IPS-NIHi7 (cell line): ENCODE results near the gene MBTD1.
A peak's percentile ranks its signal among the peaks of the same experiment; 100 is the strongest.
"Not testable (repeated sequence)": the region's sequence is repeated elsewhere in the genome, so short reads cannot be mapped to it uniquely, and the experiment has no call there.

Source experiments
- DNase-seq: peaks from one replicate; pipeline ENCODE4 v3.0.0; 2012; ENCODE audit warnings: mixed read lengths; ENCODE audit errors: extremely low spot score

The MBTD1 gene

DNA sequence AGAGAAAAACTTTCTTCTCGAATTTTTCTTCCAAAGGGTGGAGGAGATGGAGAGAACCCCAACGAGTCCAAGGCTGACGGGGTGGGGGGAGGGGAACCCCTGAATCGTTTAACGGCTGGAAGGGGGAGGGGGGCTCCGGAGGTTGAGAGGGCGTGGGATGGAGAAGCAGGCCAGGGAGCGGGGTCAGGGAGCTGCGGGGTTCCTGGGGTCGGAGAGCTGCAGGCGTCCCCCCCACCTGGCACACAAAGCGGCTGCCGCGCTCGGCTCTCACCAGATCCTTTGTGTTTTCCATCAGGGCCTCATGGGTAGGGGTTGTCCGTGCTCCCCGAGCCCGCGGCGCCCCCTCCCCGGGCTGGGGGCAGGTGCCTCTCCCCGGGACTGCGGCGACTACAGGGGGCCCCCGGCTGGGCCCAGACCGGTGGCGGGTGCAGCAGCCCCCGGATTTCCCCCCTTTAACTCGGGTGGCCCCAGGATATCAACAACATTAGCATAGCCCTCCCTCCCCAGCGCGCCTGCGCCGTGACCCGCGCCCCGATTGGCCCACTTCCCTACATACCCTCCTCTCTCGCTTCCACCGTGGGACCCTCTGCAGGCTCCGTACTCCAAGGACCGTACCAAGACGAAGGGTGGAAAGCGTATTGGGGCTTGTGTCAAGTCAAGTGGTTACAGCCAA is at the start of gene MBTD1:
MBTD1 (minus strand) TSS at position 486 of the 673 bp plus-strand sequence. CDS start 34,888 bp downstream, outside the sequence.
- DNase-seq, result peak; percentile 97

DNA sequence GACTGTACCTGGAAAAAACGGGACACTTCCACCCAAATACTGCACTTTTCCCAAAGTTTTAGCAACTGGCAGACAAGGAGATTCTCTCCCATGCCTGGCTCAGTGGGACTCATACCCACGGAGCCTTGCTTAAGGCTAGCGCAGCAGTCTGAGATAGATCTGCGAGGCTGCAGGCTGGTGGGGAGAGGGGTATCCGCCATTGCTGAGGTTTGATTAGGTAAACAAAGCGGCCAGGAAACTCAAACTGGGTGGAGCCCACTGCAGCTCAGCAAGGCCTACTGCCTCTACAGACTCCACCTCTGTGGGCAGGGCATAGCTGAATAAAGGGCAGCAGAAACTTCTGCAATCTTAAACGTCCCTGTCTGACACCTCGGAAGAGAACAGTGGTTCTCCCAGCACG is 45.3 kb upstream of the MBTD1 start:
- DNase-seq, result no peak

DNA sequence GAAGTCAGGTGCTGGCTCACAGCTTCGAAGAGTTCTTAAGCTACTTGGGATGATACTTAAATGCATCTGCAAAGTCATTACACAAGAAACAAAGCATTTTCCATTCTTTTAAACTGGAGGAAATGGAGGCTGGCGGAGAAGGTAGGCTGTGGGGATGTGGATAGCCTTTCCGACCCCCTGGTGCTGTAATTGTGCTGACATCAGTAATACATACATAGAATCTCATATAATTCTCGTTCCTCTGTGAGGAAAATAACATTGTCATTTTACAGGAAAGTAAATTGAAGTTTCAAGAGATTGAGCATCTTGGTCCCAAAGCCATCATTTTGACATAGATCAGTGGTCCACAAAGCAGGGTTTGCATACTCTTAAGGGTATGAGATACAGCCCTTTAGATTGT is 40.0 kb upstream of the MBTD1 start:
- no peak for DNase-seq

DNA sequence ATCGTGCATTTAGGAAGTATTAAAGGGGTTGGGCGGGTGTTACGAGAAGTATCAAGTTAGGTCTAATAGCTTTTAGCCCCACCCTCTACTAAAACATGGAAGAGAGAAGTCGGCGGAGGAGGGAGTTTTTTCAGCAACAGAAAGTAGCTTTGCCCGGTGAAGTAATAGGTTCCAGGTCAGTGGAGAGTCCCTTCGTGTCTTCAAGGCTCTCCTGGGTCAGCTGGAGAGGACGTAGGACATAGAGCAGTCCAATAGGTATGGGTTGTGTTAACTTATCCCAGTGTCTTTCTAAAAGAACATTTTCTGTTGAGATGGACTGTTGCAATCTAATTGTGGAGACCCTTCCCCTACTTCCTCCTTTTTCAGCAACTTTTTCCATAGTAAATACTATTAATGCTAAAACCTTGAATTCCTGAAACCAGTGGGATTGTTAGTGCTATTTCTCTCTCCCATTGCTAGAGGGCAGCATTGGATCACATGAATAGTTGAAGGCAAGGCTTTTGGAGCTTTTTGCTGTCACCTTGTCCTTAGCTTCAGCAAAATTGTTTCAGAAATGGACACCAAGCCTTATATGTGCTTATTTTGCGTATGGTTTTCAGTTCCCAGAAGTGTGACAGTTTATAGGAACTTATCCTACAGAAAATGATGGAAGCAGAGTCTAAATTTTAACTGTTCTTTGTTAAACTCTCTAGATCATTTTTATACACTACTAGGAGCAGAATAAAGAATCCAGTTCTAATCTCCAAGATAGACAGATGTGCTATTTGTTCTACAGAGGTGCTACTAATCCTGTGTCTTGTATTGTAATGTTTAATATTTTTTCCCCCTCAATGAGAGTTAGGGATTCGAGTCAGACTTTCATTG is 38.9 kb upstream of the MBTD1 start:
- peak; percentile 66 for DNase-seq

DNA sequence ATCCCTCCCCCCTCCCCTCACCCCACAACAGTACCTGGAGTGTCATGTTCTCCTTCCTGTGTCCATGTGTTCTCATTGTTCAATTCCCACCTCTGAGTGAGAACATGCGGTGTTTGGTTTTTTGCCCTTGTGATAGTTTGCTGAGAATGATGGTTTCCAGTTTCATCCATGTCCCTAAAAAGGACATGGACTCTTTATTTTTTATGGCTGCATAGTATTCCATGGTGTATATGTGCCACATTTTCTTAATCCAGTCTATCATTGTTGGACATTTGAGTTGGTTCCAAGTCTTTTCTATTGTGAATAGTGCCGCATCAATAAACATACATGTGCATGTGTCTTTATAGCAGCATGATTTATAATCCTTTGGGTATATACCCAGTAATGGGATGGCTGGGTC is 34.5 kb upstream of the MBTD1 start:
- DNase-seq, result not testable (repeated sequence)

DNA sequence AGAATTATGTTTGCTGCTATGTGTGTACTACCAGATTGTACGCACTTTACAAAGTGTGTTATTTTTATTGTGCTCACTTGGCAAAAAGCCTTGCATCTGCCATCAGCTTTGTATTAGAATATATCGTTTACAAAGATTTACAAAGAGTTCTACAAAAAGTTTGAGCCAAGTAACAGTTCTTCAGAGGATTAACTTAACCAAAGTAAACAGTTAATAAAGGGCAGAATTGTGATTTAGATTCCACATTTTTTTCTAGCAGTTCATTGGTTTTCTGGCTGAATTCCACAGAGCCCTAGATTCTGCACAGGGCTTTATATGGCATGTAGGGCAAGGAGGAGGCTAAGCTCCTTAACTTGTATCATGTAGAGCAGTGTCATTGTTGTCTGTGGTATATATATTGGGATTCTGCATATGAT is 29.9 kb upstream of the MBTD1 start:
- no peak for DNase-seq

DNA sequence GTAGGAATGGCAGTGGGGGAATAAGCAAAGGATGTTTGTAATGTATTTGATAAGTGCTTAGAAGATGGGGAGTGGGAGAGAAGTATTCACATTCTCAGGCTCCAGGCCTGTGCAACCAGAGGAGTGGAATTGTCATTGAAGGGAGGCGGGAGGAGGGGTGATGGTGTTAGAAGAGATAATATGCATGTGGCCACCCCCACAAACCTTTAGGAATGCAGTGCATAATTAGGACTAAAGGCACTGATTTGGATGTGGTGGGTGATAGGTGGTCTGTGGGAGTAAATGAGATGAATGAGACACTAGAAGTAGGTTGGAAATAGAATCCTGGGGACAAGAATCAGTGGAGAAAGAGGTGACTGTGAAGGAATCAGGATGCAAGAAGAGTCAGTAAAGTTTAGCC is 27.6 kb upstream of the MBTD1 start:
- DNase-seq, result no peak

DNA sequence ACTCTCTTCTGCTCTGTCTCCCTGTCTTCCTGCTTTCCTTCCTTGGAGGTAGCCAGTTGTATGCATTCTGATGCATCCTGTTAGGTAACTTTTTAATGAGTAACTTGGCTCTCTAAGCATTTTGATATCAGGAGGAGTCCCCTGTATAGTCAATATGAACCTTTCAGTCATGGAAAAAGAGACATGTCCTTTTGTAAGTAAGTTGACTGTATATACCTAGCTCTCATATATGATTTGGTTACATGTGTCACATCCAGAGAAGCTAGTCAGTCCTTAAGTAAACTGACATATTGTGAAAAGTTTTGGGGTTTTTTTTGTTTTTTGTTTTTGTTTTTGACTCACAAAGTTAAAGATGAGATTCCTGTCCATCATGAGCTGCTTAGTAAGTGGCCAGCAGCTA is 19.3 kb upstream of the MBTD1 start:
- DNase-seq, result no peak

DNA sequence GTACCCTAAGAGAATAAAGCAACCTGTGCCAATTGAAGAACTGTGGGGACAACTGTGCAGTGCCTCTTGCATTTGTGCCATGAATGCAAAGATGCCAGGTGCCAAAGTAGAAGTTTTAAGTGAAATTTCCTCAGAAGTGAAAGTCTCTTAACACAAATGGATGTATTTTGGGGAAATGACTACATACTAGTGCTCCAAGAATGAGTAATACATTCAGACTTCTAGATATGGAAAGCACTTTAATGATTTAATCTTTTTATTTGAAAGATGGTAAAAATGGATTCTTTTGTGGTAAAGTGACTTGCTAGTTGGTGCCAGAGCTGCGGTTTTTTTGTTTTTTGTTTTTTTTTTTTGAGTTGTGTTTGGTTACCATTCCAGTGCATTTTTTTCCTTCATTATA is 15.5 kb upstream of the MBTD1 start:
- no peak for DNase-seq

DNA sequence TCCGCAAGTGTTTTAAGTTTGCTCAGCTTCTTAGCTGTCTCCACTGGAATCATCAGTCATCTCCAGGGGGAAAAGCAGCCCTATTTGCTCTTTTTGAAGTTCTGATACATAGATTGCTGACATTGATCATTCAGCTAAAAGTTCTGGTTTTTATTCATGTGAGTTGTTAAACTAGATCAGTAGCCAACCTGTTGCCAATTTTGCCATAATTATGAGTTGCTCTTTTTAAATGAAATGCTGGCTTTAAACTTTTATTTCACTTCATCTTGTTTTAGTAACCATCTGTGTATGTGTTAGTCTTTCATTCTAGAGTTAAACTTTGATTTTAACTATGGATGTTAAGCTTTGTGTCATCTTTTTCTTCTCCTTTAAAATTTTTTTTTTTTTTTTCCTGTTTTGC is 13.0 kb upstream of the MBTD1 start:
- DNase-seq, result no peak

DNA sequence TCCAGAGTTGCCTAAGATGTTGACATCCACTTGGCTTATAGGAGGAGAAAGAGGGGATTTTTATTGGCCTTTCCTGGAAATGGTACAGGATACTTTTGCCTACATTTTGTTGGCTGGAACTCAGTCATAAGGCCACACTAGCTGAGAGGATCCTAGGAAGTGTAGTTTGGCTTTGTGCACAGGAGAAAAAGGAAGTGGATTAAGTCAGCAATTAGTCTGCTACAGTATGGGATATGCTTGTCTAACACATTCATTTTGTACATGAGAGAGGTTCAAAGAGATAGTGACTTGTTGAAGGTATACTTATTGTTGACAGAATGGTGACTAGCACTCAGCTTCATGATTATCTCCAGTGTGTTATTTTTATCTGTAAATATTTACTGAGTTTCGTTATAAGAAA is 10.8 kb upstream of the MBTD1 start:
- DNase-seq, result no peak

DNA sequence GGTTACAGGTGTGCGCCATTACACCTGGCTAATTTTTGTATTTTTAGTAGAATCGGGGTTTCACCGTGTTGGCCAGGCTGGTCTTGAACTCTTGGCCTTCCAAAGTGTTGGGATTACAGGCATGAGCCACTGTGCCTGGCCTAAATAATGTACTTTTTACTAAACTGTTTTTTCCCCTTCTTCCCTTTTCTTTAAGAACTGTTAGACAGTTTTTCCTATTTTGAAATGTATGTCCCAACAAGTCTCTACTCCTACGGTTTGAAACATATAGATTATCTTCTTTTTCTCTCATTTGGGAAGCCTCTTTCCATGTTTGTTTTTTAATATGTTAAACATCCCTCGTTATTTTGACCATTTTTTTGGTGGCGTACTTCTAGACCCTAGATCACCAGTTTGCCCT is 10.1 kb upstream of the MBTD1 start:
- no peak for DNase-seq

DNA sequence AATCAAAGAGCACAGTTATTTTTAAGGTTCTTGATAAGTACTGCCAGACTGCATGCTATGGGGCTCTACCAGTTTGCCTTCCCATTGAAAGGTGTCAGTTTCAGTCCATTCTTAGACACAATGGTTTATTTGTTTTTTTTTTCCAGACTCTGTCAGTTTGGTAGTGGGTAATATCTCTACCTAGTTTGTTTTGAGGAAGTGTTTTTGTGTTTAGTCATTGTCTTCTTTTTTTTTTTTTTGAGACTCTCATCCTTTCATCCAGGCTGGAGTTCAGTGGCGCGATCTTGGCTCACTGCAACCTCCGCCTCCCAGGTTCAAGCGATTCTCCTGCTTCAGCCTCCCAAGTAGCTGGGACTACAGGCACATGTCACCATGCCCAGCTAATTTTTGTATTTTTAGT is 4.6 kb upstream of the MBTD1 start:
- DNase-seq, result not testable (repeated sequence)

DNA sequence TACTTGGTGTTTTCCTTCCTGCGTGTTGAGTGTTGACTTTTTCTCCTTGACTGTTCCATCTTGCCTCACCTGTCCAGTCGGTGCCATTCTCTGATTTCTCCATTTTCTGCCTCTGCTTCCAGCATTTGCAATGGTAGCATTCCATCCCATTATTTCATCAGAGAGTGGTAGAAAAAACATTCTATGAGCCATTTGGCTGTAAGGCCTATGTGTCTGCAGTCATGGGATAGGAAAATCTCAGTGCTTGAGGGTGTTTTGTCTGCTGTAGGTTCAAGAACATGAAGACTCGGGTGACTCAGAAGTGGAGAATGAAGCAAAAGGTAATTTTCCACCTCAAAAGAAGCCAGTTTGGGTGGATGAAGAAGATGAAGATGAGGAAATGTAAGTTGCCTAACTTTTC is 3.2 kb upstream of the MBTD1 start:
- DNase-seq, result no peak

DNA sequence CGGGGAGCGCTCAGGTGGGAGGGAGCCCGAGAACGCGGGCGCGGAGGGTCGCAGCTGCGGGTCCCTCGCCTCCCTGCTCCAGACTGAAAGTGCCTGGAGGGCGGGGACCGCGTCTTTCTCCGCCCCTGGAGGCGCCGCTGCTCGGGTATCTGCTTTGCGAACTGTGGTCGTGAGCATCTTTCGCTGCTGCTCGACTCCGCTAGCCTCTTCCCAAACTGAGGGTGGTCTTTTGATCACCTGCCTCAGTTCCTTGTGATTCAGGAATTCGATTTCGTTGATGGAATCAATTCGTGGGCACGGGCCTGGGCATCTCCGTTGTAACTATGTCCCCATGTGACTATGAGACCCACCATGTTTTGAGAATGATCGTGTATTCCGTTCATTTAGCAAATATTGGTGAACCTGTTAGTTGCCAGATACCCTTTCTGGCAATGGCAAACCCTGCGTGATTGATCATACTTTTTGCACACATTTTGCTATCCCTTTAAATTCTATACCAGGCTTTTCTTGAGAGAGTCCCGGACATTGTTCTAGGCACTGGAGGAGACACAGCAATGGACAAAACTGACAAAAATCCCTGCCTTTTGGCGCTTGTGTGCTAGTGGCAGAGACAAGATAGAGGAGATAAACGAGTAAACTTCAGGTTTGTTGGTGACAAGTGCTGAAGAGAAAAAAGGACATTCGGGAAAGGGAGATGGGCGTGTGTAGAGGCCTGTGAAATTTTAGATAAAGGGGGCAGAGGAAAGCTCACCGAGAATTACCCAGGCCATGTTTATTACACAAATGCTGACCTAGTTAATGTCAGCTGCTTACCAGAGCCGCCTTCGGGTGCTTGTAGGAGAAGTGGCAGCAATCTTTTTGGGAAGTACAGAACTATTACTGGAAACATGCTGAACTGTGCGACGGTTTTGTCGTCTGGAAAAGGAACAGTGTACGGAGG is 1.4 kb upstream of the MBTD1 start:
- peak; percentile 81 for DNase-seq

DNA sequence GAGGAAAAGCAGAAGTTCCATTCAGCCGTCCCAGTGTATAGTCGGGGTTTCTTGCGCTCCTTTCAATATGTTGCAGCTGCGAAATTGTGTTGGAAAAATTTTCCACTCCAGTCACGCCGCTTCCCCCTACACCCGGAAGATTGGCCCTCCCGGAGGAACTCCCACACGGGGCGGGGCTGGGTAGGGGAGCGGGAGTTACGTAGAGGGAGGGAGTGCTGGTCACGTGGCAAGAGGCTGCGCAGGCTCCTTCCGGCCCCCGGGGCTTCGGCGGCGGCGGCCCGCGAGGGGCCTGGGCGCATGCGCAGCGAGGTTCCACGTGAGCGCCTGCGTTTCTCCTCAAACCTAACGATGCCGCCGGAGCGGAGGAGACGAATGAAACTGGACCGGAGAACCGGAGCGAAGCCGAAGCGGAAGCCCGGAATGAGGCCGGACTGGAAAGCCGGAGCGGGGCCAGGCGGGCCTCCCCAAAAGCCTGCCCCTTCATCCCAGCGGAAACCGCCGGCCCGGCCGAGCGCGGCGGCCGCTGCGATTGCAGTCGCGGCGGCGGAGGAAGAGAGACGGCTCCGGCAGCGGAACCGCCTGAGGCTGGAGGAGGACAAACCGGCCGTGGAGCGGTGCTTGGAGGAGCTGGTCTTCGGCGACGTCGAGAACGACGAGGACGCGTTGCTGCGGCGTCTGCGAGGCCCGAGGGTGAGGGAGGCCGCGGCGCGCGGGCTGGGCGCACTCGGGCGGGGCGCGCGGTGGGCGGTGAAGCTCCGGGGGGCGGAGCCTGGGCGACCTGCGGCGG is 581 bp upstream of the MBTD1 start, which contains the start of gene UTP18:
UTP18 (plus strand) TSS at position 310 of the 787 bp plus-strand sequence; CDS start at position 349, 39 bp downstream.
- peak; percentile 95 for DNase-seq

DNA sequence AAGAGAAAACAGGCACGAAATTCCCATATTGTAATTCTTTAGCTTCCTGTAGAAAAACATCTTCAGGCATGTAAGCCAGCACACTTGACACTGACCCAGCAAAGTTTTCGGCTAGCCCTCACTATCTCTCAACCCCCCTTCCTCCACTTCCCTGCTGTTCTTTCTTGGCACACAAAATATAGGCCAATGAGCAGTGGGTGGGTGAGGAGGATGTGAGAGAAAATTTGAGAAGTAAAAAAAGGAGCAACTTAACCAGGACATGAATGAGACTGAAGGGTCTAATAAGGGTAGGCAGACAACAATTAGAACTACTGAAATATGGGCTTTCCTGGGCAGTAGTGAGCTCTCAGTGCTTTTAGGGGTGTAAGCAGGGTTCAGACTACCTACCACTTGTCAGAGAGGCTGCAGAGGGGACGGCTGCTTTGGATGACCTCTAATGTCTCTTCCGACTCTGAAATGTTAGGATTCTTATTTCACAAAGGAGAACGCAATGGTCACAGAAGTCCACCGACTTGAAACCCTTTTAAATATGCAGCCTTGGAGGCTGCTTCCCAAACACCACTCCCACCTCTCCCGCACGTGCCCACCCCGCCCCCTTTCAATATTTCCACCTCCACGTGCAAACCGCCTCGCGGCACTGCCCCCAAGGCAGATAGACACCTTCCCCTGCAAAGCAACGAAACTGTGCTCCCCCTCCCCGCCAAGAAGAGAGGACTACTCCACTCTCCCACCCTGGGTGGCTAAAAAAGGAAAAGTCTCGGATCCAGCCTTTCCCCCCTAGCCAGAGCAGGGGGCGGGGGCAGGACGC is 889 bp downstream of the MBTD1 start:
- peak; percentile 27 for DNase-seq

DNA sequence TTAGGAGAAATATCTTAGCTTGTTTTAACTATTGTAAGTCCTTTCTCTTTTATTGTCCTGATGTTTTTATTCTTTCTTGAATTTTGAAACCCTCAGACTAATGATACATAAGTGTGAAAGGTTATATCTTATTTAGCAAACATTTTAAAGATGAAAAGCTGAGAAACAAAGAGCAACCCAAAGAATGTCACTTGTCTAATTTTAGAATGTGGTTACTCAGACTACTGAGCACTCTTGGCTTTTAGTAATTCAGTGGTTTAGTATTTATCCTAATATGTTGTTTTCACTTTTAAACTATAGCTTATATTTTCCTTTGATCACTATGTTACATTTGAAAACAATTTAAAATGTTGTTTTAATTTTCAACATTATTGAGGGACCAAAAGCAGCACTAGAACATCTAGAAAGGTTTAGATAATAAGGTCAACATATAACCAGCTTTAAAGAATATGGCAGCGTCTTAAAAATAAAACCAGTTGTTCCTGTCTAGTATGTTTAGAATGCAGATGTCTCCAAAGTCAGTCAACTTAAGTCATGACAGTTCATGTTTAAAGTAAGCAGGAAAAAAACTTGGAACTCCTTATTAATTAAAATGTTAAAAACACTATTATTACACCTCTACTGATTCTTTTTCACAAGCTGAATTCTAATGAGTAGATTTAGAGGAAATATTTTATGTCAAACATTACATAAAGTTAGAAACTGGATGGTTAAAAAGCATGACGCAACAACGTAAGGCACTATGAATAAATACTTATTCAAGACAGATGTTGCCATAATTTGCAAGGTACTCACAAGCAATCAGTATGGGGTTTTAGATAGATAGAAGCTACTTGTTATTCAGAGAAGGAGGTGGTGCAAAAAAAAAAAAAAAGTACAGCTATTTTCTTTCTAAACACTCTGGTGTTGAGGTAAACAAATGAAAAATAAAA is 2.4 kb downstream of the MBTD1 start:
- no peak for DNase-seq

DNA sequence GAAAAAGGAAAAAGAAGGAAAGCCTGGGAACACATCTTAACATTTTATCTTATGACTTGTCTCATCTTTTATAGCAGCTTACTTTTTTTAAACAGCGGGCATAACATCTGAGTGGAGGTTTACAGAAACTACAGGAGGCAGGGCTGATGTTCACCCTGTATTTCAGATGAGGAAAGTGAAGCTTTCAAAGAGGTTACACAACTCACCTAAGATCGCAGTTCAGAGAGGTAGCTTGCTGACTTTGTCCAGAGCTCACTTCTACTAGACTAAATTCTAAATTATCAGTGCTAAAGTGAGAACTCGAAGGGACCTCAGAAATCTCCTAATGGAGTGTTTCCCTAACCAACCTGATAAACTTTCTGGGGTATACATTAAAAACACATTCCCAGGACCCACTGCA is 3.7 kb downstream of the MBTD1 start:
- no peak for DNase-seq
